Gastroesophageal sphincter (tissue), 3 donors: ENCODE data around the gene CNTNAP5.

Experiments used
- POLR2A ChIP-seq, 2 donors: fragments of 450-650 bp; IDR thresholded peaks; one replicate each; pipeline ENCODE4 v1.6.1; 2017; ENCODE audit warnings: antibody characterized with exemption in 2 of 2, mild to moderate bottlenecking in 2 of 2, moderate library complexity in 1 of 2
- POLR2AphosphoS5 ChIP-seq: sonication (generic); formaldehyde crosslinking; IDR thresholded peaks from one replicate; pipeline ENCODE4 v1.6.1; 2017; ENCODE audit warnings: antibody characterized with exemption
- TF ChIP-seq, protein P1 (sequence below), 4 experiments: fragments of 200-600 bp in 2 of 4; fragments of 450-650 bp in 2 of 4; sonication (generic) in 1 of 4; IDR thresholded peaks; one replicate each; pipeline ENCODE4 v1.5.1; 2017 to 2019; ENCODE audit warnings: antibody characterized with exemption in 4 of 4, mild to moderate bottlenecking in 2 of 4, moderate library complexity in 2 of 4

DNA sequence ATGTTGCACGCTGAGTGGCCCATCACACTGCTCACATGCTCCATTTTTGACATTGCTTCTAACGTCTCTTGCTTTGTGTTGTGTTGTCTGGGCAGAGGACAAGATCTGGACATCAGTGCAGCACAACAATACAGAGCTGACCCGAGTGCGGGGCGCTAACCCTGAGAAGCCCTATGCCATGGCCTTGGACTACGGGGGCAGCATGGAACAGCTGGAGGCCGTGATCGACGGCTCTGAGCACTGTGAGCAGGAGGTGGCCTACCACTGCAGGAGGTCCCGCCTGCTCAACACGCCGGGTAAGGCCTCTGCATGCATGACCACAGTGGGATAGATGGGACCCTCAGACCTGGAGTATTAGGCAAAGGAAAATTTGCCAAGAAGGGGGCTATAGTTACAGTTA lies 622.6 kb downstream of the CNTNAP5 start:
- TF ChIP-seq, protein P1, sequence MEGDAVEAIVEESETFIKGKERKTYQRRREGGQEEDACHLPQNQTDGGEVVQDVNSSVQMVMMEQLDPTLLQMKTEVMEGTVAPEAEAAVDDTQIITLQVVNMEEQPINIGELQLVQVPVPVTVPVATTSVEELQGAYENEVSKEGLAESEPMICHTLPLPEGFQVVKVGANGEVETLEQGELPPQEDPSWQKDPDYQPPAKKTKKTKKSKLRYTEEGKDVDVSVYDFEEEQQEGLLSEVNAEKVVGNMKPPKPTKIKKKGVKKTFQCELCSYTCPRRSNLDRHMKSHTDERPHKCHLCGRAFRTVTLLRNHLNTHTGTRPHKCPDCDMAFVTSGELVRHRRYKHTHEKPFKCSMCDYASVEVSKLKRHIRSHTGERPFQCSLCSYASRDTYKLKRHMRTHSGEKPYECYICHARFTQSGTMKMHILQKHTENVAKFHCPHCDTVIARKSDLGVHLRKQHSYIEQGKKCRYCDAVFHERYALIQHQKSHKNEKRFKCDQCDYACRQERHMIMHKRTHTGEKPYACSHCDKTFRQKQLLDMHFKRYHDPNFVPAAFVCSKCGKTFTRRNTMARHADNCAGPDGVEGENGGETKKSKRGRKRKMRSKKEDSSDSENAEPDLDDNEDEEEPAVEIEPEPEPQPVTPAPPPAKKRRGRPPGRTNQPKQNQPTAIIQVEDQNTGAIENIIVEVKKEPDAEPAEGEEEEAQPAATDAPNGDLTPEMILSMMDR (IDR thresholded peaks at IDR 0.05) = no peak
- TF ChIP-seq POLR2A (IDR thresholded peaks at IDR 0.05) = no peak
- no peak for TF ChIP-seq POLR2AphosphoS5
